Right kidney (tissue), 1 donor: ENCODE measurements around the gene WIZ.

Source experiments
- DNase-seq: peaks from one replicate; pipeline ENCODE4 v3.0.0-alpha.2; 2016

Gene WIZ

GRCh38 chr19:15444505-15445226 is 5.1 kb downstream of the WIZ start:
- DNase-seq: no peak

- DNase-seq: no peak
Observed at GRCh38 chr19:15443838-15444237, 5.9 kb downstream of the WIZ start.

- no peak for DNase-seq
Observed at GRCh38 chr19:15443325-15443724, 6.4 kb downstream of the WIZ start.

- no peak for DNase-seq
Observed at GRCh38 chr19:15442142-15442920, 7.4 kb downstream of the WIZ start.

- DNase-seq: no peak
Observed at GRCh38 chr19:15441317-15441716, 8.4 kb downstream of the WIZ start.

- DNase-seq: no peak
Observed at GRCh38 chr19:15439821-15440641, 9.7 kb downstream of the WIZ start.

- DNase-seq: no peak
Observed at GRCh38 chr19:15439078-15439799, 10.5 kb downstream of the WIZ start.

GRCh38 chr19:15438577-15438976 is 11.2 kb downstream of the WIZ start:
- DNase-seq: no peak

GRCh38 chr19:15438124-15438496 is 11.6 kb downstream of the WIZ start:
- DNase-seq: no peak

- no peak for DNase-seq
Observed at GRCh38 chr19:15437355-15438123, 12.2 kb downstream of the WIZ start.

GRCh38 chr19:15436826-15437110 is 13.0 kb downstream of the WIZ start:
- DNase-seq: no peak

- DNase-seq: no peak
Observed at GRCh38 chr19:15436012-15436825, 13.5 kb downstream of the WIZ start.

GRCh38 chr19:15433519-15434069 is 16.2 kb downstream of the WIZ start:
- DNase-seq: no peak

- peak; percentile 87 for DNase-seq
Observed at GRCh38 chr19:15432629-15433518, 16.9 kb downstream of the WIZ start.

- peak; percentile 43 for DNase-seq
Observed at GRCh38 chr19:15432018-15432494, 17.7 kb downstream of the WIZ start.

GRCh38 chr19:15431396-15432017 is 18.2 kb downstream of the WIZ start:
- DNase-seq: no peak

GRCh38 chr19:15430526-15431120 is 19.1 kb downstream of the WIZ start:
- DNase-seq: no peak

- no peak for DNase-seq
Observed at GRCh38 chr19:15429825-15430467, 19.8 kb downstream of the WIZ start.
